K562 (cell line): Measurements from ENCODE around the gene FAM187B. TPM values are rescaled to one million over a fixed set of nuclear protein-coding genes. Genes with fewer than 3 reads are reported as not detected.
A peak's percentile ranks its signal among the peaks of the same experiment; 100 is the strongest.

Experiments used
- BCOR ChIP-seq: fragments of 450-650 bp; IDR thresholded peaks from 2 replicates; pipeline ENCODE4 v1.6.1; 2016
- DIDO1 ChIP-seq: fragments of 450-650 bp; IDR thresholded peaks from 2 replicates; pipeline ENCODE4 v1.6.1; 2016; ENCODE audit warnings: low read depth, missing biosample characterization, missing genetic modification characterization
- FOXA1 ChIP-seq: fragments of 450-650 bp; IDR thresholded peaks from 2 replicates; pipeline ENCODE4 v1.6.1; 2016; ENCODE audit warnings: mild to moderate bottlenecking, borderline replicate concordance
- HDAC6 ChIP-seq: IDR thresholded peaks from 2 replicates; pipeline ENCODE4 v1.6.1; 2012; ENCODE audit warnings: low read depth, mild to moderate bottlenecking, control low read depth, inconsistent platforms, low read length, moderate library complexity
- NEUROD1 ChIP-seq: fragments of 150-350 bp; IDR thresholded peaks from 2 replicates; pipeline ENCODE4 v1.6.1; 2014; ENCODE audit warnings: borderline replicate concordance, low read length, low read depth; ENCODE audit not compliant: partially characterized antibody
- SAFB ChIP-seq: fragments of 200-400 bp; formaldehyde crosslinking; IDR thresholded peaks from 2 replicates; pipeline ENCODE4 v1.6.1; 2017; ENCODE audit warnings: low read depth, low read length, borderline replicate concordance
- SIX5 ChIP-seq, 2 experiments: IDR thresholded peaks; 2 replicates each; pipeline ENCODE4 v1.6.1; 2011; ENCODE audit warnings: low read length in 2 of 2, borderline replicate concordance in 1 of 2, low read depth in 1 of 2, mild to moderate bottlenecking in 1 of 2, moderate library complexity in 1 of 2; ENCODE audit not compliant: insufficient read depth in 1 of 2
- STAG1 ChIP-seq: sonication (generic); formaldehyde crosslinking; IDR thresholded peaks from 2 replicates; pipeline ENCODE4 v1.5.0; 2020; ENCODE audit warnings: missing genetic modification reagents, borderline replicate concordance
- STAT5B ChIP-seq: fragments of 250-450 bp; sonication (Bioruptor Pico); IDR thresholded peaks from 2 replicates; pipeline ENCODE4 v1.8.0; 2021; ENCODE audit warnings: mild to moderate bottlenecking, inconsistent platforms
- TBP ChIP-seq: optimal IDR thresholded peaks from 2 replicates; pipeline ENCODE3; 2011; ENCODE audit warnings: low read depth, low read length, improper control_type of control experiment
- polyA plus RNA-seq, 8 experiments: library from polyadenylated mRNA; depleted of rRNA in 4 of 8; stranded (reverse) in 5 of 8; unstranded in 3 of 8; fragments of >200 nt; fragmentation: Nextera tagmentation in 2 of 8; fragmentation: Illumina TruSeq in 1 of 8; extraction: Ambion mirVana in 2 of 8; extraction: Trizol in 1 of 8; gene quantifications; 2 replicates each; pipeline versions ENCODE4 v1.2.1 to v1.2.3, GENCODE V29; 2011 to 2014; ENCODE audit warnings: inconsistent platforms in 1 of 8, missing spikeins in 1 of 8
- total RNA-seq, 7 experiments: library from RNA; depleted of rRNA in 6 of 7; stranded (reverse); fragments of >200 nt in 6 of 7; fragmentation: Illumina TruSeq in 2 of 7; extraction: Trizol in 2 of 7; gene quantifications; 2 replicates each; pipeline versions ENCODE4 v1.2.1 to v1.2.3, GENCODE V29; 2011 to 2021; ENCODE audit warnings: low replicate concordance in 1 of 7
- TF ChIP-seq, protein P1 (sequence below): fragments of 450-650 bp; IDR thresholded peaks from 2 replicates; pipeline ENCODE4 v1.6.1; 2017; ENCODE audit warnings: antibody characterized with exemption, mild to moderate bottlenecking
- TF ChIP-seq, protein P2 (sequence below): fragments of 250-450 bp; sonication (Bioruptor Pico); IDR thresholded peaks from 2 replicates; pipeline ENCODE4 v1.5.1; 2021; ENCODE audit warnings: mild to moderate bottlenecking
- TF ChIP-seq, protein P3 (sequence below): sonication (generic); formaldehyde crosslinking; IDR thresholded peaks from 2 replicates; pipeline ENCODE4 v1.8.1; 2023; ENCODE audit warnings: mild to moderate bottlenecking, missing genetic modification reagents
- TF ChIP-seq, protein P4 (sequence below): fragments of 450-650 bp; formaldehyde crosslinking; IDR thresholded peaks from 2 replicates; pipeline ENCODE4 v1.4.0; 2020; ENCODE audit warnings: mild to moderate bottlenecking, moderate library complexity
- TF ChIP-seq, protein P5 (sequence below): sonication (generic); formaldehyde crosslinking; IDR thresholded peaks from 2 replicates; pipeline ENCODE4 v1.8.1; 2022; ENCODE audit warnings: missing genetic modification reagents

The FAM187B gene
- total and polyA plus RNA-seq, 9 of the 15 experiments (the other 6 are each of a cell fraction or from before 2014, with no cell fraction given), result 0.04 to 0.09 TPM; not detected in 7

DNA sequence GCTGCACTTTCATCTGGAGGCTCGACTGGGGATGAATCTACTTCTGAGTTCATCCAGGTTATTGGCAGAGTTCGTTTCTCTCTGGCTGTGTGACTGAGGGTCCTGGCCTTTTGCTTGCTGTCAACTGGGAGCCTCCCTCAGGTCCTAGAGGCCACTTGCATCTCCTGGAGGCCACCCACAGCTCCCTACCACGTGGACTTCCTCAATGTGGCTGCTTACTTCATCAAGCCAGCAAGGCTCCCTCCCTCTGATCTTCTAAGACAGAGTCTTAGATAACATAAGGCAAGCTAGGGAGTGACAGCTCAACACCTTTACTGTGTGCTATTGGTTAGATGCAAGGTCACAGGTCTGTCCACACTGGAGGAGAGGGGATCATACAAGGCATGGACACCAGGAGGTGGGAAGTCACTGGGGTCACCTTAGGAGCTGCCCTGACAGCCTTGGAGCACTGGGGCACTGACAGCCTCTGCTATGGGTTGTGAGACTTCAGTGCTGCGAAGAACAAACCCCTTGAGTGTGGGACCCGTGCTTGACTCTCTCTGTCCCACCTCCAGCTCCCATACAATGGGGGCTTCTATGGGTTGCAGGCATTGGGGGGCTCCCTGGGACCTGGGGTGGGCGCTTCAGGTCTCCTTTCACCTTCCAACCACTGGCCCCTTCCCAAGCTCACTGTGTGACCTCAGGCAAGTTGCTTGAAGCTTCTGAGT lies 5.3 kb downstream of the FAM187B start (continued):
- TF ChIP-seq, protein P1, sequence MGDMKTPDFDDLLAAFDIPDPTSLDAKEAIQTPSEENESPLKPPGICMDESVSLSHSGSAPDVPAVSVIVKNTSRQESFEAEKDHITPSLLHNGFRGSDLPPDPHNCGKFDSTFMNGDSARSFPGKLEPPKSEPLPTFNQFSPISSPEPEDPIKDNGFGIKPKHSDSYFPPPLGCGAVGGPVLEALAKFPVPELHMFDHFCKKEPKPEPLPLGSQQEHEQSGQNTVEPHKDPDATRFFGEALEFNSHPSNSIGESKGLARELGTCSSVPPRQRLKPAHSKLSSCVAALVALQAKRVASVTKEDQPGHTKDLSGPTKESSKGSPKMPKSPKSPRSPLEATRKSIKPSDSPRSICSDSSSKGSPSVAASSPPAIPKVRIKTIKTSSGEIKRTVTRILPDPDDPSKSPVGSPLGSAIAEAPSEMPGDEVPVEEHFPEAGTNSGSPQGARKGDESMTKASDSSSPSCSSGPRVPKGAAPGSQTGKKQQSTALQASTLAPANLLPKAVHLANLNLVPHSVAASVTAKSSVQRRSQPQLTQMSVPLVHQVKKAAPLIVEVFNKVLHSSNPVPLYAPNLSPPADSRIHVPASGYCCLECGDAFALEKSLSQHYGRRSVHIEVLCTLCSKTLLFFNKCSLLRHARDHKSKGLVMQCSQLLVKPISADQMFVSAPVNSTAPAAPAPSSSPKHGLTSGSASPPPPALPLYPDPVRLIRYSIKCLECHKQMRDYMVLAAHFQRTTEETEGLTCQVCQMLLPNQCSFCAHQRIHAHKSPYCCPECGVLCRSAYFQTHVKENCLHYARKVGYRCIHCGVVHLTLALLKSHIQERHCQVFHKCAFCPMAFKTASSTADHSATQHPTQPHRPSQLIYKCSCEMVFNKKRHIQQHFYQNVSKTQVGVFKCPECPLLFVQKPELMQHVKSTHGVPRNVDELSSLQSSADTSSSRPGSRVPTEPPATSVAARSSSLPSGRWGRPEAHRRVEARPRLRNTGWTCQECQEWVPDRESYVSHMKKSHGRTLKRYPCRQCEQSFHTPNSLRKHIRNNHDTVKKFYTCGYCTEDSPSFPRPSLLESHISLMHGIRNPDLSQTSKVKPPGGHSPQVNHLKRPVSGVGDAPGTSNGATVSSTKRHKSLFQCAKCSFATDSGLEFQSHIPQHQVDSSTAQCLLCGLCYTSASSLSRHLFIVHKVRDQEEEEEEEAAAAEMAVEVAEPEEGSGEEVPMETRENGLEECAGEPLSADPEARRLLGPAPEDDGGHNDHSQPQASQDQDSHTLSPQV, result 0 out of 2 replicates have a peak, but pooled peaks have one; percentile 41
- TF ChIP-seq, protein P2, sequence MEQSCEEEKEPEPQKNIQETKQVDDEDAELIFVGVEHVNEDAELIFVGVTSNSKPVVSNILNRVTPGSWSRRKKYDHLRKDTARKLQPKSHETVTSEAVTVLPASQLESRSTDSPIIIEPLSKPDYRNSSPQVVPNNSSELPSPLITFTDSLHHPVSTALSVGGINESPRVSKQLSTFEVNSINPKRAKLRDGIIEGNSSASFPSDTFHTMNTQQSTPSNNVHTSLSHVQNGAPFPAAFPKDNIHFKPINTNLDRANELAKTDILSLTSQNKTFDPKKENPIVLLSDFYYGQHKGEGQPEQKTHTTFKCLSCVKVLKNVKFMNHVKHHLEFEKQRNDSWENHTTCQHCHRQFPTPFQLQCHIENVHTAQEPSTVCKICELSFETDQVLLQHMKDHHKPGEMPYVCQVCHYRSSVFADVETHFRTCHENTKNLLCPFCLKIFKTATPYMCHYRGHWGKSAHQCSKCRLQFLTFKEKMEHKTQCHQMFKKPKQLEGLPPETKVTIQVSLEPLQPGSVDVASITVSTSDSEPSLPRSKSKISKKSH (CRISPR knock-in tag), result no peak
- TF ChIP-seq STAG1, result no peak
- TF ChIP-seq DIDO1 (tag), result no peak
- TF ChIP-seq SIX5 (IDR thresholded peaks at IDR 0.05; ENCODE audit: borderline replicate concordance in 1 of 2, insufficient read depth in 1 of 2, low read depth in 1 of 2, low read length in 2 of 2), result no peak
- TF ChIP-seq STAT5B (CRISPR knock-in tag), result no peak
- no peak for TF ChIP-seq TBP
- no peak for TF ChIP-seq FOXA1
- TF ChIP-seq HDAC6, result no peak
- TF ChIP-seq, protein P3, sequence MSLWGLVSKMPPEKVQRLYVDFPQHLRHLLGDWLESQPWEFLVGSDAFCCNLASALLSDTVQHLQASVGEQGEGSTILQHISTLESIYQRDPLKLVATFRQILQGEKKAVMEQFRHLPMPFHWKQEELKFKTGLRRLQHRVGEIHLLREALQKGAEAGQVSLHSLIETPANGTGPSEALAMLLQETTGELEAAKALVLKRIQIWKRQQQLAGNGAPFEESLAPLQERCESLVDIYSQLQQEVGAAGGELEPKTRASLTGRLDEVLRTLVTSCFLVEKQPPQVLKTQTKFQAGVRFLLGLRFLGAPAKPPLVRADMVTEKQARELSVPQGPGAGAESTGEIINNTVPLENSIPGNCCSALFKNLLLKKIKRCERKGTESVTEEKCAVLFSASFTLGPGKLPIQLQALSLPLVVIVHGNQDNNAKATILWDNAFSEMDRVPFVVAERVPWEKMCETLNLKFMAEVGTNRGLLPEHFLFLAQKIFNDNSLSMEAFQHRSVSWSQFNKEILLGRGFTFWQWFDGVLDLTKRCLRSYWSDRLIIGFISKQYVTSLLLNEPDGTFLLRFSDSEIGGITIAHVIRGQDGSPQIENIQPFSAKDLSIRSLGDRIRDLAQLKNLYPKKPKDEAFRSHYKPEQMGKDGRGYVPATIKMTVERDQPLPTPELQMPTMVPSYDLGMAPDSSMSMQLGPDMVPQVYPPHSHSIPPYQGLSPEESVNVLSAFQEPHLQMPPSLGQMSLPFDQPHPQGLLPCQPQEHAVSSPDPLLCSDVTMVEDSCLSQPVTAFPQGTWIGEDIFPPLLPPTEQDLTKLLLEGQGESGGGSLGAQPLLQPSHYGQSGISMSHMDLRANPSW (CRISPR knock-in tag), result no peak
- TF ChIP-seq SAFB, result no peak
- TF ChIP-seq, protein P4, sequence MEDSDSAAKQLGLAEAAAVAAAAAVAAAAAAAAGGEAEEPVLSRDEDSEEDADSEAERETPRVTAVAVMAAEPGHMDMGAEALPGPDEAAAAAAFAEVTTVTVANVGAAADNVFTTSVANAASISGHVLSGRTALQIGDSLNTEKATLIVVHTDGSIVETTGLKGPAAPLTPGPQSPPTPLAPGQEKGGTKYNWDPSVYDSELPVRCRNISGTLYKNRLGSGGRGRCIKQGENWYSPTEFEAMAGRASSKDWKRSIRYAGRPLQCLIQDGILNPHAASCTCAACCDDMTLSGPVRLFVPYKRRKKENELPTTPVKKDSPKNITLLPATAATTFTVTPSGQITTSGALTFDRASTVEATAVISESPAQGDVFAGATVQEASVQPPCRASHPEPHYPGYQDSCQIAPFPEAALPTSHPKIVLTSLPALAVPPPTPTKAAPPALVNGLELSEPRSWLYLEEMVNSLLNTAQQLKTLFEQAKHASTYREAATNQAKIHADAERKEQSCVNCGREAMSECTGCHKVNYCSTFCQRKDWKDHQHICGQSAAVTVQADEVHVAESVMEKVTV, result no peak
- TF ChIP-seq NEUROD1, result no peak
- TF ChIP-seq, protein P5, sequence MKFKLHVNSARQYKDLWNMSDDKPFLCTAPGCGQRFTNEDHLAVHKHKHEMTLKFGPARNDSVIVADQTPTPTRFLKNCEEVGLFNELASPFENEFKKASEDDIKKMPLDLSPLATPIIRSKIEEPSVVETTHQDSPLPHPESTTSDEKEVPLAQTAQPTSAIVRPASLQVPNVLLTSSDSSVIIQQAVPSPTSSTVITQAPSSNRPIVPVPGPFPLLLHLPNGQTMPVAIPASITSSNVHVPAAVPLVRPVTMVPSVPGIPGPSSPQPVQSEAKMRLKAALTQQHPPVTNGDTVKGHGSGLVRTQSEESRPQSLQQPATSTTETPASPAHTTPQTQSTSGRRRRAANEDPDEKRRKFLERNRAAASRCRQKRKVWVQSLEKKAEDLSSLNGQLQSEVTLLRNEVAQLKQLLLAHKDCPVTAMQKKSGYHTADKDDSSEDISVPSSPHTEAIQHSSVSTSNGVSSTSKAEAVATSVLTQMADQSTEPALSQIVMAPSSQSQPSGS (CRISPR knock-in tag), result no peak
- 0 out of 2 replicates have a peak, but pooled peaks have one; percentile 24 for TF ChIP-seq BCOR
